Loucy (cell line): ENCODE data around the gene CORO2A.

ENCODE experiments used
- H2AFZ ChIP-seq: fragments of 200-600 bp; sonication (generic); 2 replicates; pipeline ENCODE4 v1.6.0; 2016; ENCODE audit warnings: antibody characterized with exemption, mild to moderate bottlenecking, low read length, moderate library complexity
- H3F3A ChIP-seq: fragments of 200-600 bp; 2 replicates; pipeline ENCODE4 v1.6.0; 2016; ENCODE audit warnings: antibody characterized with exemption, low read depth, mild to moderate bottlenecking
- H3K27me3 ChIP-seq: fragments of 200-600 bp; sonication (generic); 2 replicates; pipeline ENCODE4 v1.6.1; 2014; ENCODE audit warnings: low read length, mild to moderate bottlenecking; ENCODE audit not compliant: insufficient read depth, poor library complexity, severe bottlenecking
- H3K36me3 ChIP-seq: fragments of 200-600 bp; sonication (generic); 2 replicates; pipeline ENCODE4 v1.6.1; 2016; ENCODE audit warnings: low read length; ENCODE audit not compliant: insufficient read depth
- H3K4me1 ChIP-seq: fragments of 200-600 bp; sonication (generic); 2 replicates; pipeline ENCODE4 v1.5.1; 2014; ENCODE audit warnings: low read length, mild to moderate bottlenecking; ENCODE audit not compliant: insufficient read depth, poor library complexity, severe bottlenecking
- H3K4me2 ChIP-seq: fragments of 200-600 bp; sonication (generic); 2 replicates; pipeline ENCODE4 v1.6.0; 2014; ENCODE audit warnings: antibody characterized with exemption, low read length, low read depth, mild to moderate bottlenecking; ENCODE audit not compliant: poor library complexity, severe bottlenecking
- H3K4me3 ChIP-seq: fragments of 200-600 bp; sonication (generic); 2 replicates; pipeline ENCODE4 v1.5.1; 2014; ENCODE audit warnings: low read length, mild to moderate bottlenecking, mixed read lengths; ENCODE audit not compliant: poor library complexity, severe bottlenecking
- H3K79me2 ChIP-seq: fragments of 200-600 bp; sonication (generic); 2 replicates; pipeline ENCODE4 v1.6.1; 2014; ENCODE audit warnings: low read length; ENCODE audit not compliant: insufficient read depth
- H3K9ac ChIP-seq: fragments of 200-600 bp; sonication (generic); 2 replicates; pipeline ENCODE4 v1.6.0; 2014; ENCODE audit warnings: mild to moderate bottlenecking, low read depth, low read length, moderate library complexity; ENCODE audit not compliant: poor library complexity, severe bottlenecking
- H3K9me2 ChIP-seq: fragments of 200-600 bp; sonication (generic); replicated peaks from 2 replicates; pipeline ENCODE4 v1.6.1; 2016; ENCODE audit warnings: low read depth, low read length, mixed read lengths
- H3K9me3 ChIP-seq: fragments of 200-600 bp; sonication (generic); 2 replicates; pipeline ENCODE4 v1.6.1; 2014; ENCODE audit warnings: mild to moderate bottlenecking, antibody characterized with exemption, low read length, low read depth; ENCODE audit not compliant: insufficient read depth
- H4K20me1 ChIP-seq: fragments of 200-600 bp; sonication (generic); 2 replicates; pipeline ENCODE4 v1.6.0; 2014; ENCODE audit warnings: antibody characterized with exemption, low read length, mild to moderate bottlenecking; ENCODE audit not compliant: insufficient read depth, poor library complexity, severe bottlenecking
- EZH2phosphoT487 ChIP-seq: fragments of 200-600 bp; IDR thresholded peaks from 2 replicates; pipeline ENCODE4 v1.6.1; 2018; ENCODE audit warnings: antibody characterized with exemption, mild to moderate bottlenecking, moderate library complexity, borderline replicate concordance
- TF ChIP-seq, protein P1 (sequence below): fragments of 200-600 bp; sonication (generic); conservative IDR thresholded peaks from 2 replicates; pipeline ENCODE4 v1.5.1; 2014; ENCODE audit warnings: mild to moderate bottlenecking, antibody characterized with exemption, low read length

Gene CORO2A

DNA sequence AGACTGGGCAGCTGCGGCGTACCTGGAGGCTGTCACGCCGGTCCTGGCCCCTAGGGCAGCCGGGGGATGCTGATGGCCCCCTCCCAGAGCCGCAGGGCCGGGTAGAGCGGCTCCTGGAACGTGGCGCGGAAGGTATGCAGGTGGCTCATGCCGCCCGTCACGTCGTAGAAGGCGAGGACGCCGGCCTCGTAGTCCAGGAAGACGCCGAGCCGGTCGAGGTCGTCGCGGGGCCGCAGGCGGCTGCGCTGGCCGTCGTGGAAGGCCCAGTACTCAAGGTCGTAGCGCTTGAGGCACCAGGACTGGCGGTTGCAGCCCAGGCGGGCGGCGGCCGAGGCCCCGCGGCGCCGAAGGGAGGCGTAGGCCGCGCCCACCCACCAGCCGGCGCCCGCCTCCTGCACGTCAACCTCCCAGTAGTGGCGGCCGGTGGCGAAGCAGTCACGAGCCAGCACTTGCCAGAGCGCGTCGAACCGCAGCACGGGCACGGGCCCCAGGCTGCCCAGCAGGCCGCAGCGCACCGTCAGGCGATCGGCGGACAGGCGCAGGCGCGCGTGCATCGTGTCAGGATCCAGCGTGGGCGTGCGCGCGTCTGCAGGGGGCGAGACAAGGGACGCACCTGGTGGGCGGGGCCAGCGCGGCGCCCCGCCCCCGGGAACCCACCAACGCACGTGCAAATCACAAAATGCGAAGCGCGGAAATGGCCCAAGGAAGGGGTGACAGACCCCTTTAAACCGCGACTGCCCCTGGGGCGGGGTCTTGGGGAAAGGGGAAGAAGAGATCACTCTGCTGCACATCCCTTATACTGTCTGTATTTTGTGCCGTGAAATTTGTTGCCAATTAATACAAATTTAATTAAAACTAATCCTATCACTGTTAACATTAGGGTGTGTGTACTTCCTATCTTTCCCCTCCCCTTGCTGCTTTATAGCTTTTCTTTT lies 104.8 kb downstream of the CORO2A start:
- Histone ChIP-seq H3K36me3 (peaks cover 32% of the 10 kb centered on the region), H3K4me3 (no peak overlapping the region)

DNA sequence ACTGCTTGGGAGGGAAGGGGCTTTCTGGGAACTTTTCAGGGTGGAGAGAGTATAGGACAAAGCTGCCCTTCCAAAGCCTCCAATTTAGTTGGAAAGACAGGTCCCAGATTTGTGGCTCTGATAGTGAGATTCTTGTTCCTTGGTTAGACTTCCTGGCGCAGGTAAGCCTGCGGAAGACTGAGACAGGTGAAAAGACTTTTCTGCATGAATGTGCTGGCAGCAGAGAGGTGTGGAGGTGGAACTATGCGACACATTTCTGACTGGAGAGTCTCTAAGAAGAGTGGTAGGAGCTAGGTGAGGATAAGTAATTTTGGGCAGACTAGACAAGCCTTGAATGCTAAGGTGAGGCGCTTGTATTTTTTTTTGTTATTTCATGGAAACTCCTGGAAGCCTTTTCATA lies 106.0 kb downstream of the CORO2A start:
- no peaks in the 10 kb centered on the region for H3K27me3 ChIP-seq
- no peaks in the 10 kb centered on the region for H3K79me2 ChIP-seq
- H2AFZ ChIP-seq: no peak overlapping the region
- H4K20me1 ChIP-seq: no peaks in the 10 kb centered on the region
- no peaks in the 10 kb centered on the region for H3K4me1 ChIP-seq
- H3K36me3 ChIP-seq: peaks cover 44% of the 10 kb centered on the region
- TF ChIP-seq EZH2phosphoT487: no peak
- TF ChIP-seq, protein P1, sequence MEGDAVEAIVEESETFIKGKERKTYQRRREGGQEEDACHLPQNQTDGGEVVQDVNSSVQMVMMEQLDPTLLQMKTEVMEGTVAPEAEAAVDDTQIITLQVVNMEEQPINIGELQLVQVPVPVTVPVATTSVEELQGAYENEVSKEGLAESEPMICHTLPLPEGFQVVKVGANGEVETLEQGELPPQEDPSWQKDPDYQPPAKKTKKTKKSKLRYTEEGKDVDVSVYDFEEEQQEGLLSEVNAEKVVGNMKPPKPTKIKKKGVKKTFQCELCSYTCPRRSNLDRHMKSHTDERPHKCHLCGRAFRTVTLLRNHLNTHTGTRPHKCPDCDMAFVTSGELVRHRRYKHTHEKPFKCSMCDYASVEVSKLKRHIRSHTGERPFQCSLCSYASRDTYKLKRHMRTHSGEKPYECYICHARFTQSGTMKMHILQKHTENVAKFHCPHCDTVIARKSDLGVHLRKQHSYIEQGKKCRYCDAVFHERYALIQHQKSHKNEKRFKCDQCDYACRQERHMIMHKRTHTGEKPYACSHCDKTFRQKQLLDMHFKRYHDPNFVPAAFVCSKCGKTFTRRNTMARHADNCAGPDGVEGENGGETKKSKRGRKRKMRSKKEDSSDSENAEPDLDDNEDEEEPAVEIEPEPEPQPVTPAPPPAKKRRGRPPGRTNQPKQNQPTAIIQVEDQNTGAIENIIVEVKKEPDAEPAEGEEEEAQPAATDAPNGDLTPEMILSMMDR: no peak
- H3K9me3 ChIP-seq: no peaks in the 10 kb centered on the region
- no peaks in the 10 kb centered on the region for H3K9me2 ChIP-seq
- H3K9ac ChIP-seq: no peak overlapping the region
- H3K4me3 ChIP-seq: no peak overlapping the region
- H3F3A ChIP-seq: no peaks in the 10 kb centered on the region
- H3K4me2 ChIP-seq: no peak overlapping the region

More for the DNA sequence above, 104.8 kb downstream of the CORO2A start:
- H3K9me2 ChIP-seq: no peaks in the 10 kb centered on the region
- no peaks in the 10 kb centered on the region for H3K79me2 ChIP-seq
- no peaks in the 10 kb centered on the region for H3F3A ChIP-seq
- H3K9ac ChIP-seq: no peak overlapping the region
- H4K20me1 ChIP-seq: no peaks in the 10 kb centered on the region
- no peaks in the 10 kb centered on the region for H3K27me3 ChIP-seq
- H3K4me1 ChIP-seq: no peaks in the 10 kb centered on the region
- TF ChIP-seq, protein P1: no peak
- no peak for TF ChIP-seq EZH2phosphoT487
- no peaks in the 10 kb centered on the region for H3K9me3 ChIP-seq
- no peak overlapping the region for H2AFZ ChIP-seq
- no peak overlapping the region for H3K4me2 ChIP-seq

DNA sequence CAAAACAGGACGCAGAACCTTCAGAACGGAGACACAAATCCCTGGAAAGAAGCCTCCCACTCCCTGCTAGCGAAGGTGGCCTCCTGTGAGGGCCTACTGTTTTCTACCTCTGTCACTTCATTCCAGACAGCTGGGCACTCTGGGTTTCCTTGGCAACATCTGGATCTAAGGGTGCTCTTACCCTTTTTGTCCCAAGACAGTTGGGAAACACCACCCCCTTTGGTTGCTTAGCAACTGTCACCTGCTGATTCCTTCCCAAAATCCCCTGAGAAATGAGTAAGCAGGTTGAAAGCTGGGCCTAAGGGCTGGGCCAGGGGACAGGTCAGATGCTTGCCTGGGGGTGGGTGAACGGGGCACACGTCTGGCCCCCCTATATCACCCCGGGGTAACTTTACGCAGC lies 106.5 kb downstream of the CORO2A start:
- H3K9me2 ChIP-seq: no peaks in the 10 kb centered on the region
- no peak for TF ChIP-seq EZH2phosphoT487
- TF ChIP-seq, protein P1: no peak
- no peak overlapping the region for H3K9ac ChIP-seq
- H3K4me3 ChIP-seq: no peak overlapping the region
- H3K9me3 ChIP-seq: no peaks in the 10 kb centered on the region
- no peak overlapping the region for H3K4me2 ChIP-seq
- no peak overlapping the region for H2AFZ ChIP-seq
- H3K4me1 ChIP-seq: no peaks in the 10 kb centered on the region
- no peaks in the 10 kb centered on the region for H3K79me2 ChIP-seq
- H3K27me3 ChIP-seq: no peaks in the 10 kb centered on the region
- no peaks in the 10 kb centered on the region for H4K20me1 ChIP-seq
- H3K36me3 ChIP-seq: peaks cover 50% of the 10 kb centered on the region
- H3F3A ChIP-seq: no peaks in the 10 kb centered on the region
